Coronary artery (tissue), 2 donors: ENCODE measurements around the gene OR52K1.

Source experiments
- DNase-seq: peaks from one replicate; pipeline ENCODE4 v3.0.0-alpha.2; 2017; ENCODE audit warnings: low spot score
- H3K27ac ChIP-seq, 2 donors: fragments of 200-600 bp; sonication (generic); one replicate each; pipeline ENCODE4 v1.5.1; 2016 to 2019
- H3K4me3 ChIP-seq: fragments of 200-600 bp; sonication (generic); 2 replicates; pipeline ENCODE4 v1.5.1; 2016; ENCODE audit warnings: mild to moderate bottlenecking, moderate library complexity
- TF ChIP-seq, protein P1 (sequence below): fragments of 200-600 bp; sonication (generic); IDR thresholded peaks from one replicate; pipeline ENCODE4 v1.5.1; 2019; ENCODE audit warnings: antibody characterized with exemption

The OR52K1 gene

DNA sequence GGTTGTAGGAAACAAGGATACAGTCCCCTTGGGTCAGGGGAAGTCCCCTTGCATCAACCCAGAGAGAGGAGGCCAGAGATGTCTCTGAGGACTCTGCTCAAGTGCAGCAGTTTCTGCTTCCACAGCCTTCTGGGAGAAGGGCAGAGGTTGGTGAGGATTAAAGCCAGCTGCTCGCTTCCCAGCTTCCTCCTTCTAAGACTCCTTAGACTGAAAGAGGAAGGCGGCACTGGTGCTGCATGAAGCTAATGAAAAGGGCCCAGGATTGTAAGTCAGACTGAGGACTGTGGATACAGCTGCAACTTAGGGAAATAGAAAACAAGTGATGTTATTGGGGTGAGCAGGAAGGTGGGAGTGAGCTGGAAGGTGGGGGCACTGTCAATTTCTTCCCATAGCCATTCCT is at the start of gene OR52K1:
Gene OR52K1, plus strand, starts transcription at position 202 of the 400 bp plus-strand sequence. CDS start 6,255 bp downstream, outside the sequence.
- no peak for DNase-seq
- Histone ChIP-seq H3K27ac (no peak within 1 kb of the TSS), H3K4me3 (no peak within 1 kb of the TSS)
- TF ChIP-seq, protein P1, sequence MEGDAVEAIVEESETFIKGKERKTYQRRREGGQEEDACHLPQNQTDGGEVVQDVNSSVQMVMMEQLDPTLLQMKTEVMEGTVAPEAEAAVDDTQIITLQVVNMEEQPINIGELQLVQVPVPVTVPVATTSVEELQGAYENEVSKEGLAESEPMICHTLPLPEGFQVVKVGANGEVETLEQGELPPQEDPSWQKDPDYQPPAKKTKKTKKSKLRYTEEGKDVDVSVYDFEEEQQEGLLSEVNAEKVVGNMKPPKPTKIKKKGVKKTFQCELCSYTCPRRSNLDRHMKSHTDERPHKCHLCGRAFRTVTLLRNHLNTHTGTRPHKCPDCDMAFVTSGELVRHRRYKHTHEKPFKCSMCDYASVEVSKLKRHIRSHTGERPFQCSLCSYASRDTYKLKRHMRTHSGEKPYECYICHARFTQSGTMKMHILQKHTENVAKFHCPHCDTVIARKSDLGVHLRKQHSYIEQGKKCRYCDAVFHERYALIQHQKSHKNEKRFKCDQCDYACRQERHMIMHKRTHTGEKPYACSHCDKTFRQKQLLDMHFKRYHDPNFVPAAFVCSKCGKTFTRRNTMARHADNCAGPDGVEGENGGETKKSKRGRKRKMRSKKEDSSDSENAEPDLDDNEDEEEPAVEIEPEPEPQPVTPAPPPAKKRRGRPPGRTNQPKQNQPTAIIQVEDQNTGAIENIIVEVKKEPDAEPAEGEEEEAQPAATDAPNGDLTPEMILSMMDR = no peak

DNA sequence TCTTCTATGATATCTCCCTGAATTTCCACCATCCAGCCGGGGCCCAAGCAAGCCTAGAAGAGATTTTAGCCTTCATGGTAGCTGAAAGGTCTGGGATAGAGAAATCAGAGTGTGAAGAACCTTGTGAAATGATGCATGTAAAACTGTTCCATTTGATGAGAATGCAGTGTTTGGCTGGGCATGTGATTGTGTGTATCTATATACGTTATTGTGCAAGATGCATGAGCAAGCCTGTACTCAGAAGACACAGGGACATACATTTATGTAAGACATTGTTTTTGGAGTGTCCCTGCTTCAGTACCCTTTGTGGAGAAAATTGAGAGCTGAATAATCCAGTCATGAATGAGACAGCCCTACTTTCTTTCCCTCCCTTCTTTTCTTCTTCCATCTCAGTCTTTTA is 48.6 kb upstream of the OR52K1 start:
- DNase-seq = no peak
- TF ChIP-seq, protein P1 = no peak
- no peak overlapping the region for H3K4me3 ChIP-seq

DNA sequence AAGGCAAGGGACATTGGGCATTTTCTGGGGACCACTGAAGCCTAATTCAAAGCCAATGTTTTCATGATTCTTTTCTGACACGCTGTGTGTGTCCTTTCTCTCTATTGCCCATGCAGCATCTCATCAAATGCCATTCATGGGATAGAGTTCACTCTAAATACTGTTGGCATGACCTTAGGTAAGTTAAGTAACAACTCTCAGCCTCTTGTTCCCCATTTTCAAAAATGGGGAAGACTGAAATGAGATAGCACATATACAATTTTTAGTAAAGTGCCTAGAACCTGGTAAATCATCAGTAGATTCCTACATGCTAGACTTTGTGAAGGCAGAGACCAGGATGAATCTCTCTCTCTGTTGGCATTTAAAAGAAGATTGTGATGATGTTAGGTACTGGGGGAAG is 46.0 kb upstream of the OR52K1 start:
- TF ChIP-seq, protein P1 = no peak
- no peak for DNase-seq
- Histone ChIP-seq H3K4me3 (no peak overlapping the region), H3K27ac (no peak overlapping the region)

More for the DNA sequence above, 48.6 kb upstream of the OR52K1 start:
- no peak overlapping the region for H3K27ac ChIP-seq

DNA sequence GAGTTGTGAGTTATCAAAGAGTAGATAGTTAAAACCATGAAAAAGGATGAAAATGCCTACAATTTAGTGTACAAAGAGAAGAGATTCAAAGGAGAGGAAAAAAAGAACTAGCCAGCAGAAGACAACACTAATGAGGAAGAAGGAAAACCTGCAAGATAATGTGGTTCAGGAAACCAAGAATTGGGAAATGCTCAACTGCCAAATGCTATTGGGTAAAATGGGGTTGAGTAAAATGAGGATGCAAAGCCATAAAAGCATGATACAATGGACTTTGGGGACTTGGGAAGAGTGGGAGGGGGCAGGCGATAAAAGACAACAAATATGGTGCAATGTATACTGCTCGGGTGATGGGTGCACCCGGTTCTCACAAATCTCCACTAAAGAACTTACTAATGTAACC is 40.9 kb upstream of the OR52K1 start:
- no peak overlapping the region for H3K27ac ChIP-seq
- no peak overlapping the region for H3K4me3 ChIP-seq
- TF ChIP-seq, protein P1 = no peak
- DNase-seq = no peak

DNA sequence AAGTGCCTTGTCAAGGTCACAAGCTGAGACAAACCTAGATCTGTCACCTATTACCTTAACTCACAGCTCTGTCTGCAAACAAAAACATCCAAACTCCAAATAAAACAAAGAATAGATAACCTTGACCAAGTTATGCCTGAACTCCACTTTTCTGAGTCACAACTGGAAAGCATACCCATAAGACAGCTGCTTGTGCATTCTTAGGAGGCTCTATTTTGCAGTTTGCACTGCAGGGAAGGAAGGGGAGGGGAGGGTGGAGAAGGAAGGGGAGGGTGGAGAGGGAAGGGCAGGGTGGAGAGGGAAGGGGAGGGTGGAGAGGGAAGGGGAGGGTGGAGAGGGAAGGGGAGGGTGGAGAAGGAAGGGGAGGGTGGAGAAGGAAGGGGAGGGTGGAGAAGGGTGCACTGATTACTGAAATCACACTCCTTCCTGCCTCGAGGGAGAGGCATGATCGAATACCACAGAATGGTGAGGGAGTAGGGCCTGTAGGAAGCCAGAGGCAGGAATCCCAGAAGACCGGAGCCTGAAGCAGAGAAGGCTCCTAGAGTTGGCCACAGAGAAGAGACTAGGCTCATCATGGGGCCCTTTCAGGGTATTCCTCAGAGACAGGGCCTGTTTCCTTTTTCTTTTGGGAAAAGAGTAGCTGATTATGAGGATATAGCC is 39.1 kb upstream of the OR52K1 start:
- DNase-seq = no peak
- Histone ChIP-seq H3K27ac (no peak overlapping the region), H3K4me3 (no peak overlapping the region)
- TF ChIP-seq, protein P1 = no peak

DNA sequence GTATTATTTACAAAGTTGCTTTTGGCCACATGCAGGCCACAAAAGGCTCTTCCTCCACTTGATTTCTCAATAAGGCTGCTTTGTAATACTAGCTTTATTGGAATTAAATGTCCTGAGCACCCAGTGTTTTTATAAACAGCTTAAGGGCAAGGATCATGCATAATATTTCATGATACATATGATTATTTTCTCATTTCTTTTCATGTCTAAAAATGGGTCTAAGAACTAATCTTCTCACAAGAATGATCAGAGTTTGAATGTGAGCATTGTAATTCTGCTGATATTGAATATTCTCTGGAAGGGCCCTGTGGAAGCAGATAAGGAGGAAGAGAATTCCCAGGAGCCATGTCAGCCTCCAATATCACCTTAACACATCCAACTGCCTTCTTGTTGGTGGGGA is 33.5 kb upstream of the OR52K1 start, which contains the start of gene OR52K2:
Gene OR52K2, plus strand, starts transcription at position 301 of the 400 bp plus-strand sequence. Its CDS starts 45 bp downstream, at position 346.
- TF ChIP-seq, protein P1 = no peak
- H3K4me3 ChIP-seq = no peak within 1 kb of the TSS
- no peak within 1 kb of the TSS for H3K27ac ChIP-seq
- no peak for DNase-seq

DNA sequence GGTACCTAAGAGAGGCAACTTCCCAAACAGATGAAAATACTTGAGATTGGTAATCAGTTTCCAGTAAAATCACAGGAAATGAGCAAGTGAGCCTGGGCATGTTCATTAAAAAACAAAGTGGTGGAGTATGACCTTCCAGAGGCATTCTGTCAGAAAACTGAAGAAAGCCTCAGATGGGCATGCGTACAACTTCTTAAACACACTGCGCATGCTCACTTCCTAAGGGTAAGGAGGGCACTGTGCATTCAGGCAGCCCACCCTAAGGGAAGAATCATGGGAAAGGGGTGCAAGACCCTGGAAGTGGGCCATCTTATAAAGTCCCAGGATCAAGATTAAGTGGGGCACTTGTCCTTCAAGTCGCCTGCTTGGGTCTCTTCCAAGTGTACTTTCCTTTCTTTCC is 29.3 kb upstream of the OR52K1 start:
- TF ChIP-seq, protein P1 = no peak
- DNase-seq = no peak
- no peak overlapping the region for H3K27ac ChIP-seq
- no peak overlapping the region for H3K4me3 ChIP-seq
